GM12874 (cell line): ENCODE results near the gene EEF2.

Experiments used
- TF ChIP-seq, protein P1 (sequence below): IDR thresholded peaks from 2 replicates; pipeline ENCODE4 v1.5.1; 2011; ENCODE audit warnings: low read depth, mild to moderate bottlenecking, control low read depth, low read length, moderate library complexity; ENCODE audit not compliant: insufficient read depth

EEF2 gene

DNA sequence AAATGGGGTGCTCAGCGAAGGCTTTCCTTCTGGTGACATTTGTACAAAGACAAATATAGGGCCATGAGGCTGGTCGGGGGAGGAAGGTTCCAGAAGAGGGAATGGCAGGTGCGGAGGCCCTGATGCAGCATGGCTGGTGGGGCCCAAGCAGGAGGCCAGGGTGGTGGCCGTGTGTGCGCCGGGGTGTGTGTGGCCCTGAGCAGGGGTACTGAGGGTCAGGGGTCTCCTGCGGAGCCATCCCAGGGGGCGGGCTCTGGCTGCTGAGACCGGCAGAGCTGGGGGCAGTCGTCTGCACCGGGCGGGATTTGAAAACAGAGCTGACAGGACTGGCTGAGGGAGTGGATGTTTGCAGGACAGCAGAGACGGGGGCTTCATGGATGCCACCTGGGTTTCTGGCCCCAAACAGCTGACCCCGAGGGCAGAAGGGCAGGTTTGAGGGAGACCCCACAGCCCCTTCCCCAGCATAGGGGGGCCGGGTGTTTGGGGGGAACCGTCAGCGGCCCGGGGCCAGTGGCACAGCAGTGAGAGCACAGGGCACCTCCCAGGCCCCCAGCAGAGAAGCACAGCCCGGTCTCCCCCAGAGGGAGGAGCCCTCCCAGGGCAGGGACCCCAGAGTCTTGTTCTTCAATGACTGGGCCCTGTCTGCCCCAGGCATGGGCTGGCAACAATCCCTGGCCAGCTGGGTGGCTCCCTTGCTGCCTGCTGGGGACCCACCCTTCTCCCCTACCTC is 33.7 kb upstream of the EEF2 start:
- TF ChIP-seq, protein P1, sequence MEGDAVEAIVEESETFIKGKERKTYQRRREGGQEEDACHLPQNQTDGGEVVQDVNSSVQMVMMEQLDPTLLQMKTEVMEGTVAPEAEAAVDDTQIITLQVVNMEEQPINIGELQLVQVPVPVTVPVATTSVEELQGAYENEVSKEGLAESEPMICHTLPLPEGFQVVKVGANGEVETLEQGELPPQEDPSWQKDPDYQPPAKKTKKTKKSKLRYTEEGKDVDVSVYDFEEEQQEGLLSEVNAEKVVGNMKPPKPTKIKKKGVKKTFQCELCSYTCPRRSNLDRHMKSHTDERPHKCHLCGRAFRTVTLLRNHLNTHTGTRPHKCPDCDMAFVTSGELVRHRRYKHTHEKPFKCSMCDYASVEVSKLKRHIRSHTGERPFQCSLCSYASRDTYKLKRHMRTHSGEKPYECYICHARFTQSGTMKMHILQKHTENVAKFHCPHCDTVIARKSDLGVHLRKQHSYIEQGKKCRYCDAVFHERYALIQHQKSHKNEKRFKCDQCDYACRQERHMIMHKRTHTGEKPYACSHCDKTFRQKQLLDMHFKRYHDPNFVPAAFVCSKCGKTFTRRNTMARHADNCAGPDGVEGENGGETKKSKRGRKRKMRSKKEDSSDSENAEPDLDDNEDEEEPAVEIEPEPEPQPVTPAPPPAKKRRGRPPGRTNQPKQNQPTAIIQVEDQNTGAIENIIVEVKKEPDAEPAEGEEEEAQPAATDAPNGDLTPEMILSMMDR = no peak

DNA sequence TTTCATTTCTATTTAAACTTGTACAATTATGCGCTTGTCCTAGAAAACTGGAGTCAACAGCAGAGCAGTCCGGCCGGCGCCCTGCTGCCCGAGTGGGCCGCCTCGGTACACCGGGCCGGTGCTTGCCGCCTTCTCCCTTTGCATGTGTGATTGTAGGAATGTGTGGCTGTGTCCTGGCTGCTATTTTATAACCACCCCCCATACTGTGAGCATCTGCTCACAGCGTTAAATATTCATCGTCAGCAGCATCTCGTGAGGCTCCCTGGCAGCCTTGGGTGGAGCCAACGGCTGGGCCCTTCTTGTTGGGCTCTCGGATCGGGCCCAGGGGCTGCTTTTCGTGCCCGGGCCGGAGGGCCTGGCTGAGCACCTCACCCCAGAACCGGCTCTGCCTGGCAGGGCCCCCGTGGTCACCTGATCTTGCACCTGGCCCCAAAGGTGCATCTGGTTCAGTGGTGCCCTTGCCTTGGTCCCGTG is 32.9 kb upstream of the EEF2 start:
- TF ChIP-seq, protein P1 = no peak

DNA sequence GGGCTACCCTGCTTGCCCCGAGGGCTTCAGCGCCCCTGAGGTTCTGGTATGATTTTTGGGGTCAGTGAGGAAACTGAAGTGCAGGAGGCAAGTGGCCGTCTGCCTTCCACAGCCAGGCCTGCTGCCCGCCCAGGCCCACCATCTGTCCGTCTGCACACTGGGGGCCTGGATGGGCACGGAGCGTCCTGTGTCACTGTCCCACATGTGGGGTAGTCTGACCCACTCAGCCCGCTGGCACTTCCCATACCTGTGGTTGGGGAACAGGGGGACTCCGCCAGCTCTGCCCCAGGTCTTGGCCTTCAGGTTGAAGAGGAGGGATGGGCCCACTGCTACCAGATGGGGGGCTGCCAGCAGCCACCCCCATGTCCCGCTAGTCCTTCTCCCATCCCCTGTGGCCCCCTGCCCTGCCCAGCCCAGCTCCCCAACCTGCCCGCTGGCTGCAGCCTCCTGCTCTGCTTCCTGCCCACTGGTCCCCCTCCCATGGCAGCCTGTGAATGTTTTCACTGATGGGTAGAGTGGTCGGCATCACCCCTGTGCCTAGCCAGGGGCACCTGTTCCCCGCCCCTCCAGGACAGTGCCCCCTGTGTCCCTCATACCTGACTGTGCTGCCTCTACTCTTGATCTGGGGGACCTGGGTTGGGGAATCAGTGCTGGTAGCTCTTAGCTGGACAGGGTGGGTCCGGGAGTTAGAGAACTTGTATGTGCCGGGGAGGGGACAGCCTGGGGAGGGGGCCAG is 31.8 kb upstream of the EEF2 start:
- TF ChIP-seq, protein P1 = no peak

DNA sequence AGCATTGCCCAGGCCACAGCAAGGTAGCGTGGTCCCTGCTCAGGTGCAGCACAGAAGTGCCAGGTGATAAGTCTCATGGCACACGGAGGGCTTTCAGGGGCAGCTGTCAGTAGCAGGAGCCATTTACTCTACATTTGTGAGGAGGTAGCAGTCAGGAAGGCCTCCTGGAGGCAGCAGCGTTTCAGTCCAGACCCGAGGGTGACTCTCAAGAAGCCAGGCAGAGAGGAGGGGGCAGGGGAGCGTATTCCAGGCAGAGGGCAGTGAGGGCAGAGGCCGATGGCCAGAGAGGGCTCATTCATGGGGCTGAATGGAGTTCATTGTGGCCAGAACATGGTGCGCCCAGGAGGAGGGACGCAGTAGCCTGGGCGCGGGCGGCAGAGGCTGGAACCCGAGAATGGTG is 31.2 kb upstream of the EEF2 start:
- TF ChIP-seq, protein P1 = no peak

DNA sequence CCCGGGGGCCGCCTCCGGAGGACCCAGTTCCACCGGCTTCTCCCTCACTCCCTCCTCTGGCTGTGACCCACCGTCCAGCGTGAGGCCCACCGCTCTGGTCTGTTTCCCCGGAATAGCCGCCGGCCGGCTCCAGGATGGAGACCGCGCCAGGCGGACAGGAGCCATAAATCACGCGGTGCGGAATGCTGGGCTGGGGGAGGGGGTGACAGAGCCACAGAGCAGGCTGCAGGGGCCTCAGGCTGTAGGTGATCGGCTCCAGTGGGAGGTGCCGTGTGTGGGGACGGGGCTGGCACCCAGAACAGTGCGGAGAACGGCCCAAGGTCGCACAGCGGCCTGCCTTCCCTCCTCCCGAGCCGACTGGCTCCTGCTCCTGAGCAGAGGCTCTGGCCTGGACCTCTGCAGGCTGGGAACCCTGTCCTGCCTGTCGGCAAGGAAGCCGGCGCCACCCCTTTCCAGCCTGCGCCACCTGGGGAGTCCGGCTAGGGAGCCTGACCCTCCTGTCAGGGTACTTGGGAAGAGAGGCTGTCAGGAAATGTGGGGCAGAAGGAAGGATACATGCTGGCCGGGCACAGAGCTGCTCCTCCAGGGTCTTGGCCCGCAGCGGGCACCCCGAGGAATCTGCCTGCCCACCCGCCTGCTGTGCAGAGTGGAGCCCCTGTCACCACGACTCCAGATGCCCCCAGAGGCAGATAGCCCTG is 30.6 kb upstream of the EEF2 start:
- TF ChIP-seq, protein P1 = no peak

DNA sequence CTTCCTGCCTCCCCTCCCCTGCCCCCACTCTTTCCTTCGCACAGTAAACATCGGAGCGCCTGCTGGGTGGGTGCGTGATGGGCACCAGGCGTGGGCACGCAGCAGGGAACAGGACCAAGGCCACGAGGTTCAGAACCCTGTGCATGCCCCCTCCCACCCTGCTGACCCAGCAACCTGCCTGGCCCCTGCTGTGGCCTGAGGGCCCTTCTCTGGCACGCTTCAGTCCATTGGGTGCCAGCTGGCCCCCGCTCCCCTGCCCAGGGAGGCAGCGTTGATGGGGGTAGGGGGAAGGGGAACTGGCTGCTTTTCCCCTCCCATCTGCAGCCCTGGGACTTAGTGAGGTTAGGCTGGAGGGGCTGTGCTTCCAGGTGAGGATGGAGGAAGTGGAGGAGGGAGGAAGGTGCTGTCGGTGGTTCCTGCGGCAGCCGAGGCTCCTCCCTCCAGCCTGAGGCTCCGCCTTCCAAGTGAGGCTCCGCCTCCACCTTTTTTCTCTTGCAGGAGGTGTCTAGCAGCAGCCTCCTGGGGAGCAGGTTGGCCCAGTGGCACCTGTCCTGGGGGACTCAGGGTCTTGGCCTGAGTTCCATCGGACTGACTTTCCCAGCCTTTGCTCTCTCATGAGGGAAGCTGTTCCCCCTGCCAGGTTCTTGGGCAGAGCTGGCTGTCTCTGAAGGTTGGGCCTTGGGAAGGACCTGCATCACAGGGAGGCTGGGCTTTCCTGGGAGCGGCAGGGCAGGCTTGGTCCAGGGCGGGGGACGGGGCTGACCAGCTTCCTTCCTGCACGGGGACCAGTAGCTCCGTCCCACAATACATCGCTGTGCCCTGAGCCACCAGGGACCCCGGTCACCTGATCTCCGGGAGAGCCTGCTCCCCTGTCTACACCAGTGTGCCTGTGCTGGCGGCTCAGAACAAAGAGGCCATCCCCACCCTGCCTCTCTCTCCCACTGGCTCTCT is 29.6 kb upstream of the EEF2 start:
- TF ChIP-seq, protein P1 = no peak
